Measurements from ENCODE around the gene KRTAP10-4.

KRTAP10-4 gene

GRCh38 chr21:44611551-44611950 lies 38.0 kb downstream of the KRTAP10-4 start:
- ChIA-PET POLR2A (ENCODE audit: low non-redundant PET) (no interaction called here), CTCF (no interaction called here)
- no peak for TF ChIP-seq CTCF (conservative IDR thresholded peaks at IDR 0.05; ENCODE audit: low read depth)
- H3K27ac ChIP-seq = no peak overlapping the region
- DNase-seq (ENCODE audit: low spot score) = no peak

DNA sequence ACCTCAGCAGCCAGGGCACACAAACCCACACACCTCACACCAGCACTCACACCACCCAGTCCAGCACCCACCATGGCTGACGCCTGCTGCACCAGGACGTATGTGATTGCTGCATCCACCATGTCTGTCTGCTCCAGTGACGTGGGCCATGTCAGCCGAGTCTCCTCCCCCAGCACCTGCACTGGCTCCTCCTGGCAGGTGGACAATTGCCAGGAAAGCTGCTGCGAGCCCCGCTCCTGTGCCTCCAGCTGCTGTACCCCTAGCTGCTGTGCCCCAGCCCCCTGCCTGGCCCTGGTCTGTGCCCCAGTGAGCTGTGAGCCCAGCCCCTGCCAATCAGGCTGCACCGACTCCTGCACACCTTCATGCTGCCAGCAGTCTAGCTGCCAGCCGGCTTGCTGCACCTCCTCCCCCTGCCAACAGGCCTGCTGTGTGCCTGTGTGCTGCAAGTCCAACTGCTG lies 38.5 kb downstream of the KRTAP10-4 start, which contains the start of gene KRTAP10-8:
Gene KRTAP10-8 (plus strand): TSS at position 51 of the 458 bp plus-strand sequence. CDS start 22 bp downstream, at position 73.
- ChIA-PET CTCF (interaction anchor here (0.7 kb wide), 1 partner anchor 118 kb away, joined by 3 read pairs; no protein-coding TSS in a partner anchor), POLR2A (ENCODE audit: low non-redundant PET) (no interaction called here)
- TF ChIP-seq CTCF (conservative IDR thresholded peaks at IDR 0.05; ENCODE audit: low read depth) = no peak
- no peak for DNase-seq (ENCODE audit: low spot score)
- no peak within 1 kb of the TSS for H3K27ac ChIP-seq

- CTCF ChIA-PET = interaction anchor here (0.7 kb wide), 1 partner anchor 119 kb away, joined by 3 read pairs; no protein-coding TSS in a partner anchor
- no peak overlapping the region for H3K27ac ChIP-seq
- DNase-seq (ENCODE audit: low spot score) = no peak
- TF ChIP-seq CTCF (conservative IDR thresholded peaks at IDR 0.05; ENCODE audit: low read depth) = no peak
- POLR2A ChIA-PET (ENCODE audit: low non-redundant PET) = no interaction called here
Observed at GRCh38 chr21:44612669-44613229, 39.2 kb downstream of the KRTAP10-4 start.

DNA sequence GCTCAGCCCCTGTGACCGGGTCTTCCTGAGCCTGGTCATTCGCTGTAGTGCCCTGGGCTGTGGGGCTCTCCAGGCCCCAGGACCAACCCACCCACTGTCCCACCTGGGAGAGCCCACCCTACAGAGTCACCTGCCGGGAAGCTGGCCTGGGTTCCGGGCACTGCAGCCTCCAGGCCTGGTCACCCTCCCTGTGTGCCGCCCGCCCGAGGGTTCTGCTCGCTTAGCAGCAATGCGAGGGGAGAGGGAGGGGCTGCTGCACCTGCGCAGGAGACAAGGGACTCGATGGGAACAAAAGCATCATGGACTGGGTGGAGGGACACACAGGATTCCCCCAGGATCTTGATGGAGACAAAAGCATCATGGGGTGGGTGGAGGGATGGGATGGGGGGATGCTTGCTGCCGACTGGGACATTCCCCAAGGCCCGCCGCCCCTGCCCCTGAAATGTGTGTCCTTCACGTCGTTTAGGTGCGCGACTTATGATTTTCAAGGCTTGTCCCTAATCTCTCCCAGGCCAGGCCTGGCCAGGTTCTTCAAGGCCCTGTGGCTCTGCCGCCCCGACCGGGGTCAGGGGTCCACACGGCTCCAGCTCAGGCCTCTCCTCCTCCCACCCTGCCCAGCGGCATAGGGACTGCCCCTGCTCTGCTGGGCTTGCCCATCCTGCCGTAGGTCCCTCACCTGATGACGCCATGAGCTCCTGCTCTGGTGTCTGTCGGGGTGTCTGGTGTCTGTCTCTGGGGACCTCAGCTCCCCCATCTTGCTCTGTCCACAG lies 40.0 kb downstream of the KRTAP10-4 start:
- H3K27ac ChIP-seq = no peak overlapping the region
- ChIA-PET POLR2A (ENCODE audit: low non-redundant PET) (interaction anchor here (0.5 kb wide), 1 partner anchor 1111 kb away, joined by 3 read pairs; no protein-coding TSS in a partner anchor), CTCF (interaction anchor here (0.6 kb wide), 1 partner anchor 185 kb away, joined by 4 read pairs; no protein-coding TSS in a partner anchor)
- DNase-seq (ENCODE audit: low spot score) = no peak
- TF ChIP-seq CTCF (conservative IDR thresholded peaks at IDR 0.05; ENCODE audit: low read depth) = no peak

GRCh38 chr21:44614161-44614631 lies 40.7 kb downstream of the KRTAP10-4 start:
- DNase-seq (ENCODE audit: low spot score) = no peak
- POLR2A ChIA-PET (ENCODE audit: low non-redundant PET) = interaction anchor here (0.5 kb wide), 1 partner anchor 1110 kb away, joined by 3 read pairs; no protein-coding TSS in a partner anchor
- CTCF ChIA-PET = no interaction called here
- H3K27ac ChIP-seq = no peak overlapping the region
- no peak for TF ChIP-seq CTCF (conservative IDR thresholded peaks at IDR 0.05; ENCODE audit: low read depth)

GRCh38 chr21:44614961-44615391 lies 41.4 kb downstream of the KRTAP10-4 start:
- no peak for DNase-seq (ENCODE audit: low spot score)
- no peak overlapping the region for H3K27ac ChIP-seq
- CTCF ChIA-PET = no interaction called here
- TF ChIP-seq CTCF (conservative IDR thresholded peaks at IDR 0.05; ENCODE audit: low read depth) = no peak
- POLR2A ChIA-PET (ENCODE audit: low non-redundant PET) = no interaction called here
